Astrocyte of the cerebellum (primary cell): ENCODE results near the gene OSBPL1A.

Experiments used
- DNase-seq: peaks from one replicate; pipeline ENCODE4 v3.0.0-alpha.2; 2011; ENCODE audit warnings: low read depth
- H3K4me3 ChIP-seq: 2 replicates; pipeline ENCODE4 v1.5.1; 2011; ENCODE audit warnings: mild to moderate bottlenecking, low read depth, low read length, moderate library complexity
- in situ Hi-C: cut with HindIII; loops from 2 replicates; pipeline ENCODE4 v1.10.0; 2017; ENCODE audit warnings: low sequenced_read_pairs
- TF ChIP-seq, protein P1 (sequence below): IDR thresholded peaks from 2 replicates; pipeline ENCODE4 v1.5.1; 2012; ENCODE audit warnings: low read length, low read depth, moderate library complexity, mild to moderate bottlenecking; ENCODE audit errors: missing control alignments

The OSBPL1A gene

DNA sequence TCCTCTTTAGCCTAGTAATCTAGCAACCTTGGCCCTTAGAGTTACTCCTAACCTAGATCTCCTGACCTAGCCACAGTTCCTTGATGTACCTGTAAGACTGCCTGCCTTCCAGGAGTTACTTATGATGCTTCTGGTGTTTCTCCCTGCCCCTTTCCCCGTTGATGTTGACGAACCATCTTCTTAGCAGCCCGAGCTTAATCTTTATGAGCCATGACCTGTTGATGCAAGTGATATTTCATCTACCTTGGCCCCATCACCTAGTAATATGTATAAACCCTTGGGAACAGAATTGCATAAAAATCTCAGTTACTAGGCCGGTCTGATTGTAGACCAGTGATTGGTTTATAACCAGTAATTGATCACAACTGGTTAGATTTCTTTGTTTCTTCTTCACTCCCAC is 31.6 kb upstream of the OSBPL1A start:
- no peak overlapping the region for H3K4me3 ChIP-seq
- in situ Hi-C loops, result no loop called here
- DNase-seq, result no peak
- TF ChIP-seq, protein P1, sequence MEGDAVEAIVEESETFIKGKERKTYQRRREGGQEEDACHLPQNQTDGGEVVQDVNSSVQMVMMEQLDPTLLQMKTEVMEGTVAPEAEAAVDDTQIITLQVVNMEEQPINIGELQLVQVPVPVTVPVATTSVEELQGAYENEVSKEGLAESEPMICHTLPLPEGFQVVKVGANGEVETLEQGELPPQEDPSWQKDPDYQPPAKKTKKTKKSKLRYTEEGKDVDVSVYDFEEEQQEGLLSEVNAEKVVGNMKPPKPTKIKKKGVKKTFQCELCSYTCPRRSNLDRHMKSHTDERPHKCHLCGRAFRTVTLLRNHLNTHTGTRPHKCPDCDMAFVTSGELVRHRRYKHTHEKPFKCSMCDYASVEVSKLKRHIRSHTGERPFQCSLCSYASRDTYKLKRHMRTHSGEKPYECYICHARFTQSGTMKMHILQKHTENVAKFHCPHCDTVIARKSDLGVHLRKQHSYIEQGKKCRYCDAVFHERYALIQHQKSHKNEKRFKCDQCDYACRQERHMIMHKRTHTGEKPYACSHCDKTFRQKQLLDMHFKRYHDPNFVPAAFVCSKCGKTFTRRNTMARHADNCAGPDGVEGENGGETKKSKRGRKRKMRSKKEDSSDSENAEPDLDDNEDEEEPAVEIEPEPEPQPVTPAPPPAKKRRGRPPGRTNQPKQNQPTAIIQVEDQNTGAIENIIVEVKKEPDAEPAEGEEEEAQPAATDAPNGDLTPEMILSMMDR, result no peak

DNA sequence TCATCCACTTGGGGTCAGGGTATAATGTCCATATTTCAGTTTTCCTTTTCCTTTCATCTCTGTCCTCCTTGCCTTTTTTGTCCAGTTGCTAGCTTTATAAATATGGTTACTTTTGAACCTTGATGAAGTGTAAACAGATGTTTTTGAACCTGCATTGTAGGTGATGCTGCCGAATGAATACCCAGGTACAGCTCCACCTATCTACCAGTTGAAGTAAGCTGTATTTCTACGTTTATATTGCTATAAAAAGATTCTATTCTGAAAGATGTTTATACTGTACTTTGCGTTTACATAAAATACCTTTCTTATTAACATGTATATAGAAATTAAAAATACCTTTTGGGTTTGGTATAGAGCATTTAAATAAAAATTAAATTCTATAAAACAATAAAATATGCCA is 31.1 kb upstream of the OSBPL1A start:
- no peak for DNase-seq
- in situ Hi-C loops, result no loop called here
- TF ChIP-seq, protein P1, result peak; percentile 12
- H3K4me3 ChIP-seq, result no peak overlapping the region

DNA sequence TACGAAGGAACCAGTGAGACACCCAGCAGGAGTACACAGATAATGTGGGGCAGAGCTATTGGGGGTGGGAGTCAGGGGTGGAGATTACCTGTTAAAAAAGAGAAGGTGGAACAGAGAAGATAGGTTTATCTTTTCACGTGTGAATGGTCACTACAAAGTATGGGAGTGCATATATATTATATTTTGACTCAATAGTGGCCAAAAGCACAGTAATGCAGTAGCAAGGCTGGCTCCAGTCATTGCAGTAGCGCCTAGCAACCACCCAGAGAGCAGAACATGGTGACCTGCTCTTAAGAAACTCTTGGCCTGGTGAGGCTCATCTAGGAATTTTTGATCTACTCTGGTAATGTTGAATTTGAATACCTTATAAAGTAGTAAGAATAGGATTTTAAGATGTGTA is 29.9 kb upstream of the OSBPL1A start:
- in situ Hi-C loops, result no loop called here
- DNase-seq, result no peak
- TF ChIP-seq, protein P1, result no peak
- H3K4me3 ChIP-seq, result peak overlapping the region; percentile 69

DNA sequence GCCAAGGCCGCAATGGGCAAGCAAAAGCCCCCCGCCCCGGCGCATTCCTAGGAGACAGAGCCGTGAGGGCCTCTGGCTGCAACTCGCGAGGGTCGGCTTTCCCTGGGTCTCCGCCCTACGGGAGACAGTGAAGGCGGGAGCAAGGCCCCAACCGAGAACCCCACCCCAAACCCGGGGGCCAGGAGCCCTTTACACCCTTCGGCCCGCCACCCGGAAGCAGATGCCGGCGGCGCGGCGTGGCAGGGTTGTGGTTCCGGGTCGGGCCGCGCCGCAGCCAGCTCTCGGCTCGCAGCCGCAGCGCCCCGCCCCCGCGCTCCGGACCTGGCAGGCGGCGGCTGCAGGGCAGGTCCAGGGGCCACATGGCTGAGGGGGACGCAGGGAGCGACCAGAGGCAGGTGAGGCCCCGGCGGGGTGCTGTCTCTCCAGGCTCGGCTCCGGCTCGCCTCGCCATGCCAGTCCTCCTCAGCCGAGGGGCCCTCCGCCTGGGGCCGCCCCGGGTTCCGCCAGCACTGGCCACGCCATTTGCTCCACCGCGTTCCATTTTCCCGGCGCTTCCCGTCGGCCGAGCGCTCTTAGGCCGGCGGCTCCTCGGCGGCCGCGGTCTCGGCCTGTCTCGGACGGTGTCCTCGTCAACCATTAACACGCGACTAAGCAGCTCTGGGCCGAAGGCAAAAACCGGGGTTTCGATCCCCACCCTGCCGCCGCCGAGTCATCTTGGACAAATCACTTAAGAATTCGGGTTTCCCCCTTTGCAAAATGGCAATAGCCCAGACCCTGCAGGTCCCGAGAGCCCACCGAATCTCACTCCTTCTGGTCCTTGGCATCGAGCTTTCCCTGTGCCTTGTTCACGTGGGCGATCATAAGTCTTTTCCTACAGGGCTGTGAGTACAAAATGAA is 29.0 kb upstream of the OSBPL1A start, which contains the start of gene IMPACT:
TSS of gene IMPACT (plus strand) at position 273 of the 897 bp plus-strand sequence. CDS start at position 360, 87 bp downstream.
- in situ Hi-C loops, result no loop called here
- TF ChIP-seq, protein P1, result no peak
- H3K4me3 ChIP-seq, result peak within 1 kb of the TSS; percentile 69
- peak; percentile 20 for DNase-seq

DNA sequence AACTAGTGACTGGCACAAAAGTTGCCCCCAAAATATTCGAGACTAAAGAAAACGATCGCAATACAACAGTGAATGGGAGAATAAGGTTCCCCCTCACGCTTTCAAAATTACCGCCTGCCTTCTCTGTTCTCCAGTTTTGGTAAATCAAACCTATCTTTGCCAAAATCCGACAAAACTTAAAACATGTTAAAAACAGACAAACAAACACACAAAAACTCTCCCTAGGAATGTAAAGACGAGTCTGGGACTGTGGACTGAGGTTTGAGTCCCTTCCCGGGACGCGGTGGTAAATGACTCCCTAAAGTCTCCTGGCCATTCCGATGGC is 28.4 kb upstream of the OSBPL1A start:
- DNase-seq, result no peak
- in situ Hi-C loops, result no loop called here
- H3K4me3 ChIP-seq, result peak overlapping the region; percentile 69
- TF ChIP-seq, protein P1, result no peak

DNA sequence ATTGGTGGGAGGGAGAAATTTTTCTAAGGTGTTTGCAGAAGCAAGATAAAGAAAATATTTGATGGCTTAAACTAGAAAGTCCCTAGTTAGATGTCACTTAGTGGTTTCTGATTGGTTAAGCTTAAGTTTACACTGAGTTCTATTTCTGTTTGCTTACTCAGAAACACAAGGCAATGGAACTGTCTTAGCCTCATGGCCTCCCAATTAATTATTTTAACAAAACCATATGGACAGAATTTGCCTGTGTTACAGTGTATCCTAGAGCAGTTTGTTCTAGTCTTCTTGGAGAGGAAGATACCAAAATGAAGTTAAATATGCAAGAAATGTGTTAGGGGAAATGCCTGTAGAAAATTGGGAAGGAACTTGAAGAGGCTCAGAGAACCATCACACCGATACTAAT is 24.2 kb upstream of the OSBPL1A start:
- no peak for DNase-seq
- TF ChIP-seq, protein P1, result no peak

More for the DNA sequence above, 24.2 kb upstream of the OSBPL1A start:
- no peak overlapping the region for H3K4me3 ChIP-seq
- in situ Hi-C loops, result loop anchor here (5.0 kb wide), 1 partner anchor 40 kb away; no protein-coding TSS in a partner anchor
